GM10847 (cell line): ENCODE measurements around the gene COMMD2.

Experiments
- POLR2A ChIP-seq: IDR thresholded peaks from 2 replicates; pipeline ENCODE4 v1.6.1; 2011; ENCODE audit not compliant: insufficient read length; ENCODE audit errors: extremely low read depth

COMMD2 gene

GRCh38 chr3:149771652-149772271 lies 19.5 kb upstream of the COMMD2 start:
- no peak for TF ChIP-seq POLR2A

- no peak for TF ChIP-seq POLR2A
Observed at GRCh38 chr3:149770246-149770645, 18.0 kb upstream of the COMMD2 start.

DNA sequence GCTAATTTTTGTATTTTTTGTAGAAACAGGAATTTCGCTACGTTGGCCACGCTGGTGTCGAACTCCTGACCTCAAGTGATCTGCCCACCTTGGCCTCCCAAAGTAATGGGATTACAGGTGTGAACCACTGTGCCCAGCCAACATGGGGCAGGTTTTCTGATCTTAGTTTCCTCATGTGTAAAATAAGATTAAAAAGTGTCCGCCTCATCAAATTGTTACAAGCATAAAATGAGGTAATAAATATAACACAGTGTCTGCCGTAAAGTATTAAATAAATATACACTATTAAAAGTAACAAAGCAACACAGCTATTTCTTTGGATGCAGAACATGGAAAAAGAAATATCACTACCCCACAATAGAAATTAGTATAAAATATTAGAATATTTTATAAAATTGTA lies 16.4 kb upstream of the COMMD2 start:
- TF ChIP-seq POLR2A: no peak

DNA sequence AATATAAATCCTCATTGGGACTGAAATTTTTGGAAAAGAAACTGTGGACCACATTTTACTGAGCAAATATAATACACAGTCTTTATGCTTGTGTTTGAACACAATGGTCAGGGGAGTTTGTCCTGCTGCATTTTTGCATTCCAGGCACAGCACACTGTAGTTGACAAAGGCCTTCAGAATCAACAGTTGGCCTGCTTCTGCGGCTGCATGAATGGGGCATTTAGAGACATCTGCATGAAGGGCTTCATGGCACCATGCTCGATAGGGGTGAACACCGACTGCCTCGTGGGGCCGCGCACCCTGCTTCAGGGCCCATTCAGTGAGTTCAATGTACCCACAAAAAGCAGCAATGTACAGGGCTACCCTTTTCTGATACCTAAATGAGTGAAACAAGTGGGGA lies 15.4 kb upstream of the COMMD2 start:
- no peak for TF ChIP-seq POLR2A

DNA sequence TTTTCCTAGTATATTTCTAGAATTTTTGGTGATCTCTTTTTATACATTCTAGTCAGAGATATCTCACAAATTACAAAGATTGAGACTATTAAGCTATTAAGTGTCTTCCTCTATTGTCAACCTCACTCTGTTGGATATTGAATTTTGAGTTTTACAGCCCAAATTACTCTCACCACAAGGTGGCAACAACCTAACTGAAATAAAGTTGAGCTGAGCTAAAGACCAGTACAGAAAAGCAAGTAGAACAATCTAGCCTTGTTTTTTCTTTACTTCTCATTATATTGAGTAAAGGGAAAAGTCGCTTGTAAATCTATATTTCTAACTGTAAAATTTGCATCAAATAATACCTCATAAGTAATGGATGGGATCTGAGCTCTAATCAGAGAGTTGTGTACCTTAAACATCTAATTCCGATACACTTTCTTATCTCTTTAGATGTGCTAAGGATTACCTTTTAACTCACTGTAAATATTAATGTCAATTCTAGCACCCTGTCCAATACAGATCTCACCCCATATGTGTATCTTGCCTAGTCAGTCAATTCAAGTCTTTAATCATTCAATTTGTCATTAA lies 13.6 kb upstream of the COMMD2 start:
- TF ChIP-seq POLR2A: no peak

GRCh38 chr3:149764302-149764701 lies 12.0 kb upstream of the COMMD2 start:
- TF ChIP-seq POLR2A: no peak

- no peak for TF ChIP-seq POLR2A
Observed at GRCh38 chr3:149763565-149764195, 11.4 kb upstream of the COMMD2 start.

GRCh38 chr3:149753717-149754116 lies 1.4 kb upstream of the COMMD2 start:
- no peak for TF ChIP-seq POLR2A

- TF ChIP-seq POLR2A: no peak
Observed at GRCh38 chr3:149752788-149753136, 473 bp upstream of the COMMD2 start.

GRCh38 chr3:149751551-149751950 lies 738 bp downstream of the COMMD2 start:
- no peak for TF ChIP-seq POLR2A

- TF ChIP-seq POLR2A: no peak
Observed at GRCh38 chr3:149744606-149745005, 7.7 kb downstream of the COMMD2 start.

GRCh38 chr3:149744151-149744550 lies 8.1 kb downstream of the COMMD2 start:
- TF ChIP-seq POLR2A: no peak

DNA sequence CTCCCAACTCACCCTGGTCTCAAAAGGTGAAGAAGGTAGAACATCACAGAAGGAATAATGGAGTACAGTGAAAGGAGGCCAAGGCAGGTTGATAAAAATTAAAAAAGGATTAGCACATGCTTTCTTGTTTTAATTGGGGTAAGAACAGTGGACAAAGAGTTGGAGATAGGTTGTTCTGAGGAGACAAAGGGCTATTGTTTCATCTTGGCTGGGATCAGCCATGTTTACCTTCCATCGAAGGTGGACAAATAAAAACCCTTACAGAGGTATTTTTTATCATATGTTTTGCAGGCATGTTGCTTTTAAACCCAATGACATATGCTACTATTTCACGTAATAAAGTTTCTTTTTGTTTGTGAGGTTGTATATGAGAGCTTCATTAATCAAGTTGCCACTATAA lies 12.9 kb downstream of the COMMD2 start:
- TF ChIP-seq POLR2A: no peak

- no peak for TF ChIP-seq POLR2A
Observed at GRCh38 chr3:149738876-149739275, 13.4 kb downstream of the COMMD2 start.

GRCh38 chr3:149736953-149737205 lies 15.4 kb downstream of the COMMD2 start:
- TF ChIP-seq POLR2A: no peak

DNA sequence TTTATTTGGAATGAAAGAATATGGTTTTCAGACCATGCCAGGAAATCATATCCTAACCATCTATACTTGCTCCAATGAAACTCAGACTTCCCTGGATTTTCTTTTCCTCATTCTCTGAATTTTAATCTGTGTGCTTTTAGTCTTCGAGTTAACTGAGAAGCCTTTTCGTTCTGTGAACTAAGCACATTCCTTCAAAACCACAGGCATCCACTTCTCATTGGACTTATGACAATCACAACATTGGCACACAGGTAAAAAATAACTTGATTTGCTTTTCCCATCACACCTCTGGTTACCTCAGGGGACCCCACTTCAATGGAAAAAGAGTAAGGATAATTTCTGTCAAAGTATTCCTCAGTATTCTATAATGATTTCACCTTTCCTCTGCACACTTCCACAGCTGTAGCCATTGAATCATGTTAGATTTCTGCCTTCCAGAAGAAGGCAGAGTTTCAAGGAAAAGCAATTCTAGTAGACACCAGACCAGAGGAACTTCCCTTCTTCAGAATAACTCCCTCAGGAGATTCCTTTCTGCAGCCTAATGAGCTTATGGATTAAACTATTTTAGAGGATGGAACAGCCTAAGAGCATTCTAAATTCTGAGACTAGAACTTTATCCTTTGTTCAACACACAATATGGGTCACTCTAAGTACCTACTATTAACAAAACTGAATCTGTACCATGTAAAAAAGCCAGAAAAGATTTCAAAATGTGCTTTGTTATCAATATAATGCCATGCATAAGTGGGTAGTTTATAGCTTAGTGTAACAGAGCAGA lies 15.9 kb downstream of the COMMD2 start:
- TF ChIP-seq POLR2A: no peak
